Upper lobe of left lung (tissue), 6 donors: ENCODE measurements around the gene KSR2. TPM values are rescaled to one million over a fixed set of nuclear protein-coding genes. Genes with fewer than 3 reads are reported as not detected.

ENCODE experiments used
- ATAC-seq, 2 donors: fragments of 200-7000 bp; cut with Tn5 transposase; one replicate each; pipeline ENCODE4 v1.9.1; 2022; ENCODE audit warnings: mild to moderate bottlenecking in 2 of 2, moderate library complexity in 2 of 2; ENCODE audit not compliant: low FRiP score in 2 of 2
- DNase-seq, 2 donors: peaks; one replicate each; pipeline ENCODE4 v3.0.0-alpha.2; 2019 to 2020
- H3K27ac ChIP-seq, 4 donors: fragments of 200-600 bp; sonication (generic); one replicate each; pipeline ENCODE4 v1.5.1; 2016 to 2019
- H3K27me3 ChIP-seq, 4 donors: fragments of 200-600 bp; sonication (generic); one replicate each; pipeline ENCODE4 v1.5.1; 2017 to 2019
- H3K36me3 ChIP-seq, 4 donors: fragments of 200-600 bp; sonication (generic); one replicate each; pipeline ENCODE4 v1.5.1; 2016 to 2019
- H3K4me1 ChIP-seq, 4 donors: fragments of 200-600 bp; sonication (generic); one replicate each; pipeline ENCODE4 v1.5.1; 2018 to 2019
- H3K4me3 ChIP-seq, 4 donors: fragments of 200-600 bp; sonication (generic); one replicate each; pipeline ENCODE4 v1.5.1; 2017 to 2019; ENCODE audit warnings: mild to moderate bottlenecking in 2 of 4, moderate library complexity in 1 of 4
- H3K9me3 ChIP-seq, 4 donors: fragments of 200-600 bp; sonication (generic); one replicate each; pipeline ENCODE4 v1.5.1; 2018 to 2019
- EP300 ChIP-seq, 4 donors: sonication (generic); formaldehyde crosslinking; IDR thresholded peaks; one replicate each; pipeline ENCODE4 v1.5.1; 2017; ENCODE audit warnings: antibody characterized with exemption in 4 of 4, control low read depth in 2 of 4
- POLR2A ChIP-seq, 4 donors: fragments of 450-650 bp; IDR thresholded peaks; one replicate each; pipeline ENCODE4 v1.5.1; 2016 to 2017; ENCODE audit warnings: antibody characterized with exemption in 4 of 4, mild to moderate bottlenecking in 2 of 4
- POLR2AphosphoS5 ChIP-seq, 2 donors: sonication (generic); formaldehyde crosslinking; IDR thresholded peaks; one replicate each; pipeline ENCODE4 v1.5.1; 2017; ENCODE audit warnings: antibody characterized with exemption in 2 of 2
- WGBS, 2 donors: methylation state at CpG; one replicate each; pipeline ENCODE4 v1.1.5; 2017 to 2018; 5-methylcytosine and 5-hydroxymethylcytosine counted together
- total RNA-seq, 6 donors: library from RNA; depleted of rRNA in 4 of 6; stranded (reverse); fragments of >200 nt in 4 of 6; gene quantifications; one replicate each; pipeline versions ENCODE4 v1.1.0 to v1.2.1, GENCODE V29; 2016 to 2021
- TF ChIP-seq, protein P1 (sequence below), 6 experiments: fragments of 450-650 bp in 4 of 6; fragments of 200-600 bp in 2 of 6; sonication (generic) in 2 of 6; IDR thresholded peaks; one replicate each; pipeline ENCODE4 v1.5.1; 2016 to 2019; ENCODE audit warnings: antibody characterized with exemption in 6 of 6
- donor health status: DM: no; HTN: no; CAD: no; lungs with moderate emphysema.
- donor health status: DM: no; HTN: yes; CAD: no; lungs with severe emphysema.

KSR2 gene
- total RNA-seq, 6 donors from 2014 or later: 0.30 to 3.2 (median 0.85) TPM

- H3K4me3 ChIP-seq: no peak overlapping the region
- TF ChIP-seq POLR2A (IDR thresholded peaks at IDR 0.05) (no peak), POLR2AphosphoS5 (IDR thresholded peaks at IDR 0.05) (no peak)
- WGBS, 2 donors: 64 to 80% methylated on average over 5 of the region's 5 CpGs
- H3K27ac ChIP-seq: no peak overlapping the region
- ATAC-seq (peak; percentile 48 to 56), DNase-seq (peak in 1 of 2 donors; percentile 1)
- H3K27me3 ChIP-seq: no peaks in the 10 kb centered on the region
- H3K9me3 ChIP-seq: peaks cover 0 to 3% (median 0%) of the 10 kb centered on the region in 4 donors
- H3K4me1 ChIP-seq: no peaks in the 10 kb centered on the region
- no peaks in the 10 kb centered on the region for H3K36me3 ChIP-seq
These were observed 481.7 kb downstream of the KSR2 start for GRCh38 chr12:117486840-117487659.

- DNase-seq: no peak
These were observed 482.6 kb downstream of the KSR2 start for GRCh38 chr12:117485984-117486839.

GRCh38 chr12:117484901-117485300 lies 483.9 kb downstream of the KSR2 start:
- DNase-seq: no peak
- no peaks in the 10 kb centered on the region for H3K4me1 ChIP-seq
- H3K4me3 ChIP-seq: no peak overlapping the region
- peaks cover 0 to 8% (median 0%) of the 10 kb centered on the region in 4 donors for H3K9me3 ChIP-seq
- no peaks in the 10 kb centered on the region for H3K36me3 ChIP-seq
- TF ChIP-seq EP300 (IDR thresholded peaks at IDR 0.05) (no peak), POLR2AphosphoS5 (IDR thresholded peaks at IDR 0.05) (no peak), POLR2A (IDR thresholded peaks at IDR 0.05) (no peak)
- TF ChIP-seq, protein P1, sequence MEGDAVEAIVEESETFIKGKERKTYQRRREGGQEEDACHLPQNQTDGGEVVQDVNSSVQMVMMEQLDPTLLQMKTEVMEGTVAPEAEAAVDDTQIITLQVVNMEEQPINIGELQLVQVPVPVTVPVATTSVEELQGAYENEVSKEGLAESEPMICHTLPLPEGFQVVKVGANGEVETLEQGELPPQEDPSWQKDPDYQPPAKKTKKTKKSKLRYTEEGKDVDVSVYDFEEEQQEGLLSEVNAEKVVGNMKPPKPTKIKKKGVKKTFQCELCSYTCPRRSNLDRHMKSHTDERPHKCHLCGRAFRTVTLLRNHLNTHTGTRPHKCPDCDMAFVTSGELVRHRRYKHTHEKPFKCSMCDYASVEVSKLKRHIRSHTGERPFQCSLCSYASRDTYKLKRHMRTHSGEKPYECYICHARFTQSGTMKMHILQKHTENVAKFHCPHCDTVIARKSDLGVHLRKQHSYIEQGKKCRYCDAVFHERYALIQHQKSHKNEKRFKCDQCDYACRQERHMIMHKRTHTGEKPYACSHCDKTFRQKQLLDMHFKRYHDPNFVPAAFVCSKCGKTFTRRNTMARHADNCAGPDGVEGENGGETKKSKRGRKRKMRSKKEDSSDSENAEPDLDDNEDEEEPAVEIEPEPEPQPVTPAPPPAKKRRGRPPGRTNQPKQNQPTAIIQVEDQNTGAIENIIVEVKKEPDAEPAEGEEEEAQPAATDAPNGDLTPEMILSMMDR (IDR thresholded peaks at IDR 0.05): no peak
- ATAC-seq: no peak
- 89 to 90% methylated on average over 3 of the region's 3 CpGs for WGBS, 2 donors
- no peaks in the 10 kb centered on the region for H3K27me3 ChIP-seq
- no peak overlapping the region for H3K27ac ChIP-seq

More at GRCh38 chr12:117485984-117486839, 482.6 kb downstream of the KSR2 start:
- Histone ChIP-seq H3K9me3 (peaks cover 0 to 8% (median 0%) of the 10 kb centered on the region in 4 donors), H3K27ac (no peak overlapping the region), H3K4me3 (no peak overlapping the region), H3K36me3 (no peaks in the 10 kb centered on the region), H3K4me1 (no peaks in the 10 kb centered on the region), H3K27me3 (no peaks in the 10 kb centered on the region)
- WGBS, 2 donors: 63 to 64% methylated on average over 10 of the region's 10 CpGs
- no peak for TF ChIP-seq POLR2A (IDR thresholded peaks at IDR 0.05)
- ATAC-seq: no peak

GRCh38 chr12:117483501-117483900 lies 485.3 kb downstream of the KSR2 start:
- ATAC-seq (no peak), DNase-seq (no peak)
- H3K27ac ChIP-seq: no peak overlapping the region
- TF ChIP-seq POLR2A (IDR thresholded peaks at IDR 0.05) (no peak), EP300 (IDR thresholded peaks at IDR 0.05) (no peak), POLR2AphosphoS5 (IDR thresholded peaks at IDR 0.05) (no peak)
- TF ChIP-seq, protein P1 (IDR thresholded peaks at IDR 0.05): no peak
- H3K4me3 ChIP-seq: no peak overlapping the region
- 85 to 87% methylated on average over 5 of the region's 5 CpGs for WGBS, 2 donors
- H3K4me1 ChIP-seq: no peaks in the 10 kb centered on the region
- no peaks in the 10 kb centered on the region for H3K27me3 ChIP-seq
- H3K36me3 ChIP-seq: no peaks in the 10 kb centered on the region
- H3K9me3 ChIP-seq: peaks cover 0 to 8% (median 0%) of the 10 kb centered on the region in 4 donors

DNA sequence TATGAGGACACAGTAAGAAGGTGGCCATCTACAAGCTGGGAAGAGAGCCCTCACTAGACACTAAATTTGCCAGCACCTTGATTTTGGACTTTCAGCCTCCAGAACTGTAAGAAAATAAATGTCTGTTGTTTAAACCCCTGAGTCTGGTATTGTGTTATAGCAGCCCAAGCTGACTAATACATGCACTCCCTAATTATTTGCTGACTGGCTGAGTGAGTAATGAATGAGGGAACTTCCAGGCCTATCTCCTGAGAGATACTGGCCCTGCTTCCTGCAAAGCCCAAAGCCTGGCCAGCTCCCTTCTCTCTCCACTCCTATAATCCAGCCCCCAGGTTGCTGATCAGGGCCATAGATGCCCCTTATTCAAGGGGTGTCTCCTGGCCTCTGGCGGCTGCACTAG lies 487.3 kb downstream of the KSR2 start:
- Histone ChIP-seq H3K9me3 (peaks cover 0 to 8% (median 0%) of the 10 kb centered on the region in 4 donors), H3K4me1 (no peaks in the 10 kb centered on the region), H3K27ac (no peak overlapping the region), H3K27me3 (no peaks in the 10 kb centered on the region), H3K36me3 (no peaks in the 10 kb centered on the region), H3K4me3 (no peak overlapping the region)
- DNase-seq: no peak
- ATAC-seq: no peak
- TF ChIP-seq, protein P1 (IDR thresholded peaks at IDR 0.05): no peak
- TF ChIP-seq EP300 (IDR thresholded peaks at IDR 0.05) (no peak), POLR2AphosphoS5 (IDR thresholded peaks at IDR 0.05) (no peak), POLR2A (IDR thresholded peaks at IDR 0.05) (no peak)
- WGBS, 2 donors: 100% methylated on average over 1 of the region's 1 CpG; no CpG with 5 or more reads in 1 of the 2 donors
